ENCODE data around the gene FGD1. TPM values are rescaled to one million over a fixed set of nuclear protein-coding genes. Genes with fewer than 3 reads are reported as not detected.
"Not testable (repeated sequence)": the region's sequence is repeated elsewhere in the genome, so short reads cannot be mapped to it uniquely, and the experiment has no call there.

Gene FGD1
- total and polyA plus RNA-seq, 2 experiments from 2014 or later = 28.8 to 30.0 TPM

GRCh38 chrX:54494989-54495813 lies 833 bp downstream of the FGD1 start:
- H3K4me1 ChIP-seq (ENCODE audit: low read depth) = peaks cover 6% of the 10 kb centered on the region
- no peaks in the 10 kb centered on the region for H3K9me3 ChIP-seq (ENCODE audit: low read depth)
- peak overlapping the region; percentile 86 for H3K27ac ChIP-seq
- no peaks in the 10 kb centered on the region for H3K36me3 ChIP-seq
- H3K4me3 ChIP-seq = peak overlapping the region; percentile 76
- no peaks in the 10 kb centered on the region for H3K27me3 ChIP-seq
- no peak for TF ChIP-seq CTCF (IDR thresholded peaks at IDR 0.05; ENCODE audit: low read depth, low read length)
- DNase-seq (ENCODE audit: low read depth in 1 of 2, low spot score in 1 of 2) = peak; percentile 34

- H3K4me3 ChIP-seq = peak overlapping the region; percentile 76
- DNase-seq (ENCODE audit: low read depth in 1 of 2, low spot score in 1 of 2) = peak in 1 of 2 donors; percentile 23
- no peaks in the 10 kb centered on the region for H3K9me3 ChIP-seq (ENCODE audit: low read depth)
- H3K36me3 ChIP-seq = no peaks in the 10 kb centered on the region
- peaks cover 6% of the 10 kb centered on the region for H3K4me1 ChIP-seq (ENCODE audit: low read depth)
- TF ChIP-seq CTCF (IDR thresholded peaks at IDR 0.05; ENCODE audit: low read depth, low read length) = no peak
- H3K27ac ChIP-seq = peak overlapping the region; percentile 86
- no peaks in the 10 kb centered on the region for H3K27me3 ChIP-seq
Measured at GRCh38 chrX:54494166-54494988, 1.7 kb downstream of the FGD1 start.

- peaks cover 6% of the 10 kb centered on the region for H3K4me1 ChIP-seq (ENCODE audit: low read depth)
- peak in 1 of 2 donors; percentile 54 for DNase-seq (ENCODE audit: low read depth in 1 of 2, low spot score in 1 of 2)
- no peak overlapping the region for H3K4me3 ChIP-seq
- H3K36me3 ChIP-seq = no peaks in the 10 kb centered on the region
- no peak overlapping the region for H3K27ac ChIP-seq
- no peaks in the 10 kb centered on the region for H3K27me3 ChIP-seq
- TF ChIP-seq CTCF (IDR thresholded peaks at IDR 0.05; ENCODE audit: low read depth, low read length) = no peak
- H3K9me3 ChIP-seq (ENCODE audit: low read depth) = no peaks in the 10 kb centered on the region
Measured at GRCh38 chrX:54492340-54492739, 3.7 kb downstream of the FGD1 start.

GRCh38 chrX:54489819-54490218 lies 6.2 kb downstream of the FGD1 start:
- H3K27ac ChIP-seq; DNase-seq (ENCODE audit: low read depth in 1 of 2, low spot score in 1 of 2); H3K27me3 ChIP-seq; H3K4me1 ChIP-seq (ENCODE audit: low read depth); H3K36me3 ChIP-seq; H3K9me3 ChIP-seq (ENCODE audit: low read depth); H3K4me3 ChIP-seq: not testable (repeated sequence)

- peak in 1 of 2 donors; percentile 5 for DNase-seq (ENCODE audit: low read depth in 1 of 2, low spot score in 1 of 2)
- TF ChIP-seq CTCF (IDR thresholded peaks at IDR 0.05; ENCODE audit: low read depth, low read length) = no peak
Measured at GRCh38 chrX:54484666-54485065, 11.4 kb downstream of the FGD1 start.

GRCh38 chrX:54483946-54484345 lies 12.1 kb downstream of the FGD1 start:
- no peaks in the 10 kb centered on the region for H3K27me3 ChIP-seq
- peaks cover 5% of the 10 kb centered on the region for H3K4me1 ChIP-seq (ENCODE audit: low read depth)
- TF ChIP-seq CTCF (IDR thresholded peaks at IDR 0.05; ENCODE audit: low read depth, low read length) = no peak
- no peak overlapping the region for H3K4me3 ChIP-seq
- no peak overlapping the region for H3K27ac ChIP-seq
- H3K9me3 ChIP-seq (ENCODE audit: low read depth) = no peaks in the 10 kb centered on the region
- no peaks in the 10 kb centered on the region for H3K36me3 ChIP-seq
- DNase-seq (ENCODE audit: low read depth in 1 of 2, low spot score in 1 of 2) = no peak

More at GRCh38 chrX:54484666-54485065, 11.4 kb downstream of the FGD1 start:
- no peak overlapping the region for H3K27ac ChIP-seq
- no peaks in the 10 kb centered on the region for H3K4me1 ChIP-seq (ENCODE audit: low read depth)
- no peaks in the 10 kb centered on the region for H3K27me3 ChIP-seq
- H3K36me3 ChIP-seq = no peaks in the 10 kb centered on the region
- H3K4me3 ChIP-seq = no peak overlapping the region
- H3K9me3 ChIP-seq (ENCODE audit: low read depth) = no peaks in the 10 kb centered on the region
